ENCODE measurements around the gene LNX1.

DNA sequence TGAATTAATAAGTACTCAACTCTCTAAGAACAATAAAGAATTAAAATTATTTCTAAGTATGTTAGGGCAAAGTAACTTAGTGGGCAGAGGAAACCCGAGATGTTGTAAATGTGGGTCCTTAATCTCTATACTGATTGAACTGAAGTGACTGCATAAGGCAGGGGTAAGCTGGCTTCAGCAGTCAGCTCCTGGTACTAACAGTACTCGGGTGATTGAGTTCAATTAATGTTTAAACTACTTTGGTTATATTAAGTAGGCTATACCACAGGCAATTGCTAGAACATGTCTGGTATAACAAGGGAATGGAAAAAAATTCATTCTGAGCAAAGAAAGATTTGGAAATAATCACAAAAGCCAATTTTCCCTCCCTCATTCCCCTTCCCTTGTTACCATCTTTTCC is 90.7 kb downstream of the LNX1 start:
- TF ChIP-seq, protein P1, sequence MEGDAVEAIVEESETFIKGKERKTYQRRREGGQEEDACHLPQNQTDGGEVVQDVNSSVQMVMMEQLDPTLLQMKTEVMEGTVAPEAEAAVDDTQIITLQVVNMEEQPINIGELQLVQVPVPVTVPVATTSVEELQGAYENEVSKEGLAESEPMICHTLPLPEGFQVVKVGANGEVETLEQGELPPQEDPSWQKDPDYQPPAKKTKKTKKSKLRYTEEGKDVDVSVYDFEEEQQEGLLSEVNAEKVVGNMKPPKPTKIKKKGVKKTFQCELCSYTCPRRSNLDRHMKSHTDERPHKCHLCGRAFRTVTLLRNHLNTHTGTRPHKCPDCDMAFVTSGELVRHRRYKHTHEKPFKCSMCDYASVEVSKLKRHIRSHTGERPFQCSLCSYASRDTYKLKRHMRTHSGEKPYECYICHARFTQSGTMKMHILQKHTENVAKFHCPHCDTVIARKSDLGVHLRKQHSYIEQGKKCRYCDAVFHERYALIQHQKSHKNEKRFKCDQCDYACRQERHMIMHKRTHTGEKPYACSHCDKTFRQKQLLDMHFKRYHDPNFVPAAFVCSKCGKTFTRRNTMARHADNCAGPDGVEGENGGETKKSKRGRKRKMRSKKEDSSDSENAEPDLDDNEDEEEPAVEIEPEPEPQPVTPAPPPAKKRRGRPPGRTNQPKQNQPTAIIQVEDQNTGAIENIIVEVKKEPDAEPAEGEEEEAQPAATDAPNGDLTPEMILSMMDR (IDR thresholded peaks at IDR 0.05): no peak
- TF ChIP-seq POLR2AphosphoS5 (IDR thresholded peaks at IDR 0.05) (no peak), POLR2A (IDR thresholded peaks at IDR 0.05) (no peak)

Measured in suprapubic skin (tissue), 4 donors.